Neural cell (in vitro differentiated cells): Measurements from ENCODE around the gene ABCE1. TPM values are rescaled to one million over a fixed set of nuclear protein-coding genes. Genes with fewer than 3 reads are reported as not detected.
A peak's percentile ranks its signal among the peaks of the same experiment; 100 is the strongest.

Experiments
- H2AFZ ChIP-seq: fragments of 200-600, 300-800 bp; sonication (generic), shearing (Covaris generic); 2 replicates; pipeline ENCODE4 v1.6.0; 2014; ENCODE audit warnings: low read depth, mild to moderate bottlenecking, antibody characterized with exemption, low read length, moderate library complexity
- H3F3A ChIP-seq: fragments of 200-600 bp; shearing (Covaris generic); 2 replicates; pipeline ENCODE4 v1.6.1; 2016; ENCODE audit warnings: mild to moderate bottlenecking, moderate library complexity, mixed read lengths, antibody characterized with exemption, low read length; ENCODE audit not compliant: insufficient read depth, poor library complexity, severe bottlenecking
- H3K27ac ChIP-seq: fragments of 200-600, 300-800 bp; sonication (generic), shearing (Covaris generic); 2 replicates; pipeline ENCODE4 v1.5.1; 2014; ENCODE audit warnings: mild to moderate bottlenecking, low read length, moderate library complexity
- H3K27me3 ChIP-seq: fragments of 300-800, 200-600 bp; sonication (generic), shearing (Covaris generic); 2 replicates; pipeline ENCODE4 v1.6.0; 2014; ENCODE audit warnings: mild to moderate bottlenecking, low read depth, low read length, moderate library complexity; ENCODE audit not compliant: insufficient read depth
- H3K36me3 ChIP-seq: fragments of 300-800, 200-600 bp; sonication (generic), shearing (Covaris generic); 2 replicates; pipeline ENCODE4 v1.5.1; 2014; ENCODE audit warnings: mild to moderate bottlenecking, antibody characterized with exemption, low read length, moderate library complexity; ENCODE audit not compliant: insufficient read depth
- H3K4me2 ChIP-seq: fragments of 300-800, 200-600 bp; sonication (generic), shearing (Covaris generic); 2 replicates; pipeline ENCODE4 v1.6.0; 2014; ENCODE audit warnings: mild to moderate bottlenecking, low read length
- H3K4me3 ChIP-seq: fragments of 300-800, 200-600 bp; sonication (generic), shearing (Covaris generic); 2 replicates; pipeline ENCODE4 v1.5.1; 2014; ENCODE audit warnings: mild to moderate bottlenecking, low read length, moderate library complexity
- H3K79me2 ChIP-seq: fragments of 200-600 bp; shearing (Covaris generic); replicated peaks from 2 replicates; pipeline ENCODE4 v1.6.0; 2014; ENCODE audit warnings: mild to moderate bottlenecking, low read length, moderate library complexity; ENCODE audit not compliant: insufficient read depth
- H3K9ac ChIP-seq: fragments of 300-800, 200-600 bp; sonication (generic), shearing (Covaris generic); 2 replicates; pipeline ENCODE4 v1.6.1; 2016; ENCODE audit warnings: mild to moderate bottlenecking, low read length, mixed read lengths
- H3K9me2 ChIP-seq: fragments of 200-600 bp; shearing (Covaris generic); 2 replicates; pipeline ENCODE4 v1.6.1; 2016; ENCODE audit warnings: mild to moderate bottlenecking, low read length, mixed read lengths; ENCODE audit not compliant: insufficient read depth
- H3K9me3 ChIP-seq: fragments of 200-600, 300-800 bp; sonication (generic), shearing (Covaris generic); 2 replicates; pipeline ENCODE4 v1.6.1; 2016; ENCODE audit warnings: mild to moderate bottlenecking, mixed run types, low read length, moderate library complexity, mixed read lengths
- H4K20me1 ChIP-seq: fragments of 200-600 bp; shearing (Covaris generic); 2 replicates; pipeline ENCODE4 v1.6.1; 2016; ENCODE audit warnings: mild to moderate bottlenecking, mixed run types; ENCODE audit not compliant: insufficient read depth
- EP300 ChIP-seq: fragments of 450-650 bp; conservative IDR thresholded peaks from 2 replicates; pipeline ENCODE4 v1.6.1; 2014; ENCODE audit warnings: antibody characterized with exemption, mild to moderate bottlenecking, moderate library complexity; ENCODE audit not compliant: poor library complexity, severe bottlenecking
- EZH2 ChIP-seq: fragments of 200-600, 300-800 bp; shearing (Covaris generic), sonication (generic); IDR thresholded peaks from 2 replicates; pipeline ENCODE4 v1.6.1; 2014; ENCODE audit warnings: antibody characterized with exemption, low read length, borderline replicate concordance, mild to moderate bottlenecking; ENCODE audit not compliant: insufficient read depth, poor library complexity, severe bottlenecking
- MXI1 ChIP-seq: fragments of 450-650 bp; conservative IDR thresholded peaks from 2 replicates; pipeline ENCODE4 v1.6.1; 2014; ENCODE audit warnings: antibody characterized with exemption, mild to moderate bottlenecking; ENCODE audit not compliant: poor library complexity, severe bottlenecking
- POLR2AphosphoS5 ChIP-seq: IDR thresholded peaks from 2 replicates; pipeline ENCODE4 v1.6.1; 2012
- RAD21 ChIP-seq: fragments of 450-650 bp; conservative IDR thresholded peaks from 2 replicates; pipeline ENCODE4 v1.6.1; 2014; ENCODE audit warnings: antibody characterized with exemption, mild to moderate bottlenecking, moderate library complexity
- SMC3 ChIP-seq: fragments of 450-650 bp; conservative IDR thresholded peaks from 2 replicates; pipeline ENCODE4 v1.6.1; 2014; ENCODE audit warnings: antibody characterized with exemption, mild to moderate bottlenecking, moderate library complexity; ENCODE audit not compliant: poor library complexity
- TAF1 ChIP-seq: IDR thresholded peaks from 2 replicates; pipeline ENCODE4 v1.6.1; 2012; ENCODE audit warnings: low read depth
- polyA plus RNA-seq: library from polyadenylated mRNA; depleted of rRNA; stranded (reverse); fragments of >200 nt; gene quantifications from 2 replicates; pipeline ENCODE4 v1.2.3, GENCODE V29; 2014
- TF ChIP-seq, protein P1 (sequence below): fragments of 450-650 bp; IDR thresholded peaks from 2 replicates; pipeline ENCODE4 v1.5.1; 2014; ENCODE audit warnings: antibody characterized with exemption, mild to moderate bottlenecking, moderate library complexity; ENCODE audit not compliant: poor library complexity, severe bottlenecking
- TF ChIP-seq, protein P2 (sequence below): IDR thresholded peaks from 2 replicates; pipeline ENCODE4 v1.6.1; 2012; ENCODE audit warnings: borderline replicate concordance

Gene ABCE1
- polyA plus RNA-seq, 1 donor from 2014 or later: 96.9 TPM

DNA sequence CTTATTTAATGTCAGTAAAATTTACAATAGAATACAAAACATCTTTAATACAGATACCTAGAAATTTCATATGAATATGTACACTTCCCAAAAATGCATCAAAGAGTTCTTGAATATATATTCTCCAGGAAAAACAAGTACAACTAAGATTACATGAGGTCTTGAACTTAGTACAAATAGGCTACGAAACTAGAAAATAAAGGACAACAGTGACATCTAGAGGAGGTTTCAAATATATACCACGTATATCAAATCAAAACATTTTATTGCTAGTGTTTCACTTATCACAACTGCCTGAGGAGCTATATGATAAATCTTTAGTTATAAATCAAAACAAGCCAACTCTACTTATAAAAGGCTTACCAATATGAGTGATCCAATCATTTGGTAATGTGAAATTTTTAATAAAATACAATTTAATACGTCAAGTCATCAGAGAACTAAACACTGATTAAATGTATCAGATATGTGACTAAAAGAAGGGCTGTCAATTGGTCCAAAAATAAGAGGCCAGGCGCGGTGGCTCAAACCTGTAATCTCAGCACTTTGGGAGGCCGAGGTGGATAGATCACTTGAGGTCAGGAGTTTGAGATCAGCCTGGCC, 36.7 kb upstream of the ABCE1 start:
- no peak overlapping the region for H3K9ac ChIP-seq
- TF ChIP-seq, protein P1, sequence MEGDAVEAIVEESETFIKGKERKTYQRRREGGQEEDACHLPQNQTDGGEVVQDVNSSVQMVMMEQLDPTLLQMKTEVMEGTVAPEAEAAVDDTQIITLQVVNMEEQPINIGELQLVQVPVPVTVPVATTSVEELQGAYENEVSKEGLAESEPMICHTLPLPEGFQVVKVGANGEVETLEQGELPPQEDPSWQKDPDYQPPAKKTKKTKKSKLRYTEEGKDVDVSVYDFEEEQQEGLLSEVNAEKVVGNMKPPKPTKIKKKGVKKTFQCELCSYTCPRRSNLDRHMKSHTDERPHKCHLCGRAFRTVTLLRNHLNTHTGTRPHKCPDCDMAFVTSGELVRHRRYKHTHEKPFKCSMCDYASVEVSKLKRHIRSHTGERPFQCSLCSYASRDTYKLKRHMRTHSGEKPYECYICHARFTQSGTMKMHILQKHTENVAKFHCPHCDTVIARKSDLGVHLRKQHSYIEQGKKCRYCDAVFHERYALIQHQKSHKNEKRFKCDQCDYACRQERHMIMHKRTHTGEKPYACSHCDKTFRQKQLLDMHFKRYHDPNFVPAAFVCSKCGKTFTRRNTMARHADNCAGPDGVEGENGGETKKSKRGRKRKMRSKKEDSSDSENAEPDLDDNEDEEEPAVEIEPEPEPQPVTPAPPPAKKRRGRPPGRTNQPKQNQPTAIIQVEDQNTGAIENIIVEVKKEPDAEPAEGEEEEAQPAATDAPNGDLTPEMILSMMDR: peak; percentile 70
- TF ChIP-seq MXI1 (no peak), EP300 (no peak), RAD21 (peak; percentile 75), SMC3 (peak; percentile 76)
- H3F3A ChIP-seq: no peaks in the 10 kb centered on the region
- no peaks in the 10 kb centered on the region for H3K9me2 ChIP-seq
- no peaks in the 10 kb centered on the region for H4K20me1 ChIP-seq
- H3K27ac ChIP-seq: no peak overlapping the region
- no peak overlapping the region for H2AFZ ChIP-seq
- H3K9me3 ChIP-seq: no peaks in the 10 kb centered on the region
- H3K4me3 ChIP-seq: no peak overlapping the region
- no peaks in the 10 kb centered on the region for H3K27me3 ChIP-seq
- no peak overlapping the region for H3K4me2 ChIP-seq
- H3K36me3 ChIP-seq: no peaks in the 10 kb centered on the region
- no peaks in the 10 kb centered on the region for H3K79me2 ChIP-seq

DNA sequence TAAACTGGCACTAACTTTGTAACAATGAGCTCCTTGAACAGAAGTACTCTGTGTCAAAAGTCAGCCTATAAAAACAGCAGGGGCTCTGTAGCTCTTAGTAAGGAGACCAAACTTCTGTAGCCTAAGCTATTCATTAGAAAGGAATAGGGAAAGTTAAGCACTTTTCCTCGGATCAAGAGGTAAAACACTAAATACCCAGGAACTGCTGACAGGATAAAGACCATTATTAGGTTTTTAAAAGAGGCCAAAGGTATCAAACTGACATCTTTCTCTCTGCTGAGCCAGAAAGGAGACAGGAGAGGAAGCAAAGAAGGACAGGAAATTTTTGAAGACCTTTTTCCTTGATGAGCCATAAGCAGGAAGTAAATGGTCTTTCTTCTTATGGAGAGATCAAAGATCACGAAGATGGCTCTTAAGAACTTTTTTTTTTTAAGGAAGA, 32.0 kb upstream of the ABCE1 start:
- H3K4me2 ChIP-seq: no peak overlapping the region
- no peak overlapping the region for H2AFZ ChIP-seq
- no peaks in the 10 kb centered on the region for H3K9me2 ChIP-seq
- no peaks in the 10 kb centered on the region for H4K20me1 ChIP-seq
- H3K9ac ChIP-seq: no peak overlapping the region
- TF ChIP-seq, protein P1: no peak
- no peak for TF ChIP-seq SMC3
- TF ChIP-seq TAF1: no peak
- no peak for TF ChIP-seq EP300
- TF ChIP-seq RAD21: no peak
- TF ChIP-seq EZH2: no peak
- no peak overlapping the region for H3K4me3 ChIP-seq
- H3K27me3 ChIP-seq: no peaks in the 10 kb centered on the region
- H3K36me3 ChIP-seq: no peaks in the 10 kb centered on the region
- H3F3A ChIP-seq: no peaks in the 10 kb centered on the region
- H3K27ac ChIP-seq: no peak overlapping the region
- no peaks in the 10 kb centered on the region for H3K79me2 ChIP-seq
- H3K9me3 ChIP-seq: no peaks in the 10 kb centered on the region

DNA sequence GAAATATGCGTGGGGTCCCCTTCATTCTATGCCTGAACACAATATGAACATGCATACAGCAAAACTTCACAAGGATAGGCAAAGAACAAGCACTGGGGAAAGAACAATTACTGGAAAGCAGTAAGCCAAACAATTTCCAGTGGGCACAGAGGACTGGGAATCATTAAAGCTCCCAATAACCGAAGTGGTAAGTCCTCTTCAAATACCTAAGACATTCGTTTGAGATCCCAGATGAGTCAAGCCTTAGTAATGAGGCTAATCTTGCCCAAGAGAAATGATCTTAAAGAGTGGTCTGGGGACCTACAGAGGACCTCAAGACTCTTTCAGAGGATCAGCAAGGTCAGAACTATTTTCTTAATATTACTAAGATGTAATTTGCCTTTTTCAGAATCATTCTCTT, 28.8 kb upstream of the ABCE1 start:
- no peak for TF ChIP-seq RAD21
- no peak for TF ChIP-seq EP300
- no peak for TF ChIP-seq SMC3
- no peak for TF ChIP-seq MXI1
- TF ChIP-seq POLR2AphosphoS5: no peak
- TF ChIP-seq, protein P2, sequence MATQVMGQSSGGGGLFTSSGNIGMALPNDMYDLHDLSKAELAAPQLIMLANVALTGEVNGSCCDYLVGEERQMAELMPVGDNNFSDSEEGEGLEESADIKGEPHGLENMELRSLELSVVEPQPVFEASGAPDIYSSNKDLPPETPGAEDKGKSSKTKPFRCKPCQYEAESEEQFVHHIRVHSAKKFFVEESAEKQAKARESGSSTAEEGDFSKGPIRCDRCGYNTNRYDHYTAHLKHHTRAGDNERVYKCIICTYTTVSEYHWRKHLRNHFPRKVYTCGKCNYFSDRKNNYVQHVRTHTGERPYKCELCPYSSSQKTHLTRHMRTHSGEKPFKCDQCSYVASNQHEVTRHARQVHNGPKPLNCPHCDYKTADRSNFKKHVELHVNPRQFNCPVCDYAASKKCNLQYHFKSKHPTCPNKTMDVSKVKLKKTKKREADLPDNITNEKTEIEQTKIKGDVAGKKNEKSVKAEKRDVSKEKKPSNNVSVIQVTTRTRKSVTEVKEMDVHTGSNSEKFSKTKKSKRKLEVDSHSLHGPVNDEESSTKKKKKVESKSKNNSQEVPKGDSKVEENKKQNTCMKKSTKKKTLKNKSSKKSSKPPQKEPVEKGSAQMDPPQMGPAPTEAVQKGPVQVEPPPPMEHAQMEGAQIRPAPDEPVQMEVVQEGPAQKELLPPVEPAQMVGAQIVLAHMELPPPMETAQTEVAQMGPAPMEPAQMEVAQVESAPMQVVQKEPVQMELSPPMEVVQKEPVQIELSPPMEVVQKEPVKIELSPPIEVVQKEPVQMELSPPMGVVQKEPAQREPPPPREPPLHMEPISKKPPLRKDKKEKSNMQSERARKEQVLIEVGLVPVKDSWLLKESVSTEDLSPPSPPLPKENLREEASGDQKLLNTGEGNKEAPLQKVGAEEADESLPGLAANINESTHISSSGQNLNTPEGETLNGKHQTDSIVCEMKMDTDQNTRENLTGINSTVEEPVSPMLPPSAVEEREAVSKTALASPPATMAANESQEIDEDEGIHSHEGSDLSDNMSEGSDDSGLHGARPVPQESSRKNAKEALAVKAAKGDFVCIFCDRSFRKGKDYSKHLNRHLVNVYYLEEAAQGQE: no peak
- TF ChIP-seq, protein P1: no peak
- TF ChIP-seq EZH2: no peak
- no peak for TF ChIP-seq TAF1
- Histone ChIP-seq H3K9me3 (no peaks in the 10 kb centered on the region), H4K20me1 (no peaks in the 10 kb centered on the region), H3K9me2 (no peaks in the 10 kb centered on the region), H3K79me2 (no peaks in the 10 kb centered on the region), H2AFZ (no peak overlapping the region), H3K27ac (no peak overlapping the region), H3K4me2 (no peak overlapping the region), H3K36me3 (no peaks in the 10 kb centered on the region), H3K4me3 (no peak overlapping the region), H3K27me3 (no peaks in the 10 kb centered on the region), H3F3A (no peaks in the 10 kb centered on the region), H3K9ac (no peak overlapping the region)
